OCI-M2 (cell line): ENCODE data around the gene FOXL2.

Experiments used
- DNase-seq: peaks from one replicate; lab custom pipeline; 2025; ENCODE audit not compliant: unreplicated experiment; lab: John Stamatoyannopoulos, UW

Gene FOXL2

GRCh38 chr3:138946663-138947494 is at the start of gene FOXL2, which contains the start of gene FOXL2NB:
Gene FOXL2 (minus strand): TSS chr3:138947137. CDS start chr3:138946722, 415 bp downstream.
Gene FOXL2NB (plus strand): TSS chr3:138947217. CDS start chr3:138947365, 148 bp downstream.
- no peak for DNase-seq

GRCh38 chr3:138995706-138996105 is 48.8 kb upstream of the FOXL2 start:
- no peak for DNase-seq

- no peak for DNase-seq
Observed at GRCh38 chr3:138987181-138987580, 40.2 kb upstream of the FOXL2 start.

- DNase-seq = no peak
Observed at GRCh38 chr3:138985932-138986331, 39.0 kb upstream of the FOXL2 start.

GRCh38 chr3:138984816-138985215 is 37.9 kb upstream of the FOXL2 start:
- no peak for DNase-seq

GRCh38 chr3:138976047-138976446 is 29.1 kb upstream of the FOXL2 start:
- no peak for DNase-seq

GRCh38 chr3:138975351-138975750 is 28.4 kb upstream of the FOXL2 start:
- DNase-seq = no peak

- no peak for DNase-seq
Observed at GRCh38 chr3:138974462-138974861, 27.5 kb upstream of the FOXL2 start.

GRCh38 chr3:138972941-138973340 is 26.0 kb upstream of the FOXL2 start:
- DNase-seq = no peak

GRCh38 chr3:138971766-138972320 is 24.9 kb upstream of the FOXL2 start:
- no peak for DNase-seq

GRCh38 chr3:138964923-138965322 is 18.0 kb upstream of the FOXL2 start:
- DNase-seq = no peak

- DNase-seq = no peak
Observed at GRCh38 chr3:138964264-138964663, 17.3 kb upstream of the FOXL2 start.

- no peak for DNase-seq
Observed at GRCh38 chr3:138962854-138963560, 16.1 kb upstream of the FOXL2 start.

GRCh38 chr3:138960417-138960852 is 13.5 kb upstream of the FOXL2 start:
- DNase-seq = no peak

- no peak for DNase-seq
Observed at GRCh38 chr3:138950701-138951100, 3.8 kb upstream of the FOXL2 start.

GRCh38 chr3:138950006-138950644 is 3.2 kb upstream of the FOXL2 start:
- DNase-seq = no peak

- no peak for DNase-seq
Observed at GRCh38 chr3:138949445-138950005, 2.6 kb upstream of the FOXL2 start.

- no peak for DNase-seq
Observed at GRCh38 chr3:138949002-138949418, 2.1 kb upstream of the FOXL2 start.

GRCh38 chr3:138948371-138949001 is 1.5 kb upstream of the FOXL2 start:
- no peak for DNase-seq

- DNase-seq = no peak
Observed at GRCh38 chr3:138947495-138948121, 671 bp upstream of the FOXL2 start.
